Cardiac muscle cell (in vitro differentiated cells and primary cell): ENCODE results near the gene MEGF6. TPM values are rescaled to one million over a fixed set of nuclear protein-coding genes. Genes with fewer than 3 reads are reported as not detected.

Experiments used
- DNase-seq, 2 donors: peaks; one replicate each; pipeline versions ENCODE4 v3.0.0 to v3.0.0-alpha.2; 2010 to 2017; ENCODE audit warnings: low read depth in 1 of 2, low spot score in 1 of 2
- H3K27ac ChIP-seq: fragments of 200-600 bp; sonication (generic); 2 replicates; pipeline ENCODE4 v1.5.1; 2016
- H3K27me3 ChIP-seq: fragments of 200-600 bp; sonication (generic); 2 replicates; pipeline ENCODE4 v1.6.0; 2016; ENCODE audit warnings: control low read depth
- H3K36me3 ChIP-seq: fragments of 200-600 bp; sonication (generic); 2 replicates; pipeline ENCODE4 v1.5.1; 2016; ENCODE audit warnings: control low read depth
- H3K4me1 ChIP-seq: fragments of 200-600 bp; sonication (generic); 2 replicates; pipeline ENCODE4 v1.8.1; 2017; ENCODE audit warnings: low read depth, mild to moderate bottlenecking, mixed run types
- H3K4me3 ChIP-seq: fragments of 200-600 bp; sonication (generic); 2 replicates; pipeline ENCODE4 v1.5.1; 2016; ENCODE audit warnings: mild to moderate bottlenecking
- H3K9me3 ChIP-seq: fragments of 200-600 bp; sonication (generic); 2 replicates; pipeline ENCODE4 v1.5.1; 2017; ENCODE audit warnings: low read depth, mild to moderate bottlenecking, control low read depth
- polyA plus RNA-seq: library from polyadenylated mRNA; unstranded; fragments of >200 nt; fragmentation: Nextera tagmentation; extraction: Ambion mirVana; gene quantifications from 2 replicates; pipeline ENCODE4 v1.2.1, GENCODE V29; 2016
- total RNA-seq: library from RNA; depleted of rRNA; stranded (reverse); fragments of >200 nt; gene quantifications from 2 replicates; pipeline ENCODE4 v1.2.3, GENCODE V29; 2016
- TF ChIP-seq, protein P1 (sequence below): IDR thresholded peaks from 2 replicates; pipeline ENCODE4 v1.5.1; 2012; ENCODE audit warnings: low read depth, mild to moderate bottlenecking, low read length

The MEGF6 gene
- total and polyA plus RNA-seq, 2 experiments from 2014 or later, result 11.1 to 31.7 TPM

DNA sequence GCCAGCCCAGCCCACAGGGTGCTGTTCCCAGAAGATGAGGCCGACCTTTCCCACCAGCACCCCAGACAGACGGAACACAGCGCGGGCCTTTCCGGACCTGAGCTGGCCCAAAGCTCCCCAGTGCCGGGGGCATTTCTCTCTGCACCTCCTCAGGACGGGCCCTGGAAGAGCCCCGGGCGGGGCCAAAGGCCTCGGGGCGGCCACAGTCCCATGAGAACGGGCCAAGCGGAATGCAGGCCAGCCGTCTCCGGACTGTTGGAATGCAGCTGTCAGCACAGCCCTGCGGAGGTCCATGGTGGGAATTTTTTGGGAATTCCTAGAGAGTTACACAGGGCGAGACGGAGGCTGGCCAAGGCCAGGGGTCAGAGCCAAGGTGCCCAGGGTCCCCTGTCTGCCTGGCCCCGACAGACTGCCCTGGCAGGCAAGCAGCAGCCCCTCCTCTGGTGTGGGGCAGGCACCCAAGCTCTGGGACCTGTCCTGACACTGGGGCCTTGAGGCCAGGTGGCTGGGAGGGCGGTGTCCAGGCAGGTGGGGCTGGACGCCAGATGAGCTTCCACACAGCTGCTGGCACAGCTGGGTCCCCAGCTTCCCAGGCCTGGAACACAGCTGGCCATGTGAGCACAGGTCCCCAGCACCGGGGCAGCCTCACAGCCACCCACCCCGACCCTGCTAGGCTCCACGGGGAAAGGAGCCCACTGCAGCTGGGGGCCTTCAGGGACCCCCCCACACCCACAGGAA lies 63.0 kb downstream of the MEGF6 start:
- Histone ChIP-seq H3K27ac (no peak overlapping the region), H3K36me3 (no peaks in the 10 kb centered on the region)

DNA sequence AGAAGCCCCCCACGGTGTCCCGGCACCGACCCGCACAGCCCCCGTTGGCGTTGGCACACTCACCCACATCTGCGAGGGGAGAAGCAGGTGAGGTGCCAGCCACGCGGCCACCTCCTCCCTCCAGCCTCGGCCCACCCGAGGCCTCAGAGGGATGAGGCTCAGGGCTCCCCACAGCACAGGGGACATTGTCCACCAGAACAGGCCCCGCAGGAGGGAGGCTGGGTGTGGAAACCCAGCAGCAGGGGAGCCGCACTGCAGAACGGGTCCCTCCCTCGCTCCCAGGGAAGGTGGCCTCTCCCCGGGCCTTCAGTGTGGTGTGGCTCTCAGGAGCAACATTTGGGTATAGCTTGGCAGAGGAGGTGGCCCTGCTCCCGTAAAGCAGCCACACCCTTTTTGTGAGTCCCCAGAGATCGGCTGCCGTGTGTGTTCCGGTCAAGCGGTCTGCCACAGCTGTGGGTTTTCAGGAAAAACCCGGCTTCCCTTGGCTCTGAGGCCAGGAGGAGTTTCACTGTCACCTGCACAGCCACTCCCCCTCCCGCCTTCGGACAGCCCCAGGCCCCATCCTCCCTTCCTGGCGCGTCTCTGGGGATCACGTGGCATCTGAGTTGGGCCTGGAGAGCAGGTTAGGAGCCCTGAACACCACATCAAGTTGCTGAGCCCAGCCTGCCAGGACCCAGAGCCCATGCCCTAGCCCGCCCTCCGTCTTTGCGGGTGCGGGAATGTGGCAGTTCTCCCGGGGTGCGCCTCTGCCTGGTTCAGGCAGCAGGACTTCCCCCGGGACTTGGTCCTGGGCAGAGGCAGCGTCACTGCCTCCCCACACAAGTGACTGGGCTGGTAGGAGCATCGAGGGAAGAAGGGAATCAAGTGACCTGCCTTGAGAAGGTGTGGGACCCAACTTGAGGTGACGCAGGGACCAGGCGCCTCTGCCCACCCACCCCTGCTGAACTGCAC lies 64.0 kb downstream of the MEGF6 start:
- TF ChIP-seq, protein P1, sequence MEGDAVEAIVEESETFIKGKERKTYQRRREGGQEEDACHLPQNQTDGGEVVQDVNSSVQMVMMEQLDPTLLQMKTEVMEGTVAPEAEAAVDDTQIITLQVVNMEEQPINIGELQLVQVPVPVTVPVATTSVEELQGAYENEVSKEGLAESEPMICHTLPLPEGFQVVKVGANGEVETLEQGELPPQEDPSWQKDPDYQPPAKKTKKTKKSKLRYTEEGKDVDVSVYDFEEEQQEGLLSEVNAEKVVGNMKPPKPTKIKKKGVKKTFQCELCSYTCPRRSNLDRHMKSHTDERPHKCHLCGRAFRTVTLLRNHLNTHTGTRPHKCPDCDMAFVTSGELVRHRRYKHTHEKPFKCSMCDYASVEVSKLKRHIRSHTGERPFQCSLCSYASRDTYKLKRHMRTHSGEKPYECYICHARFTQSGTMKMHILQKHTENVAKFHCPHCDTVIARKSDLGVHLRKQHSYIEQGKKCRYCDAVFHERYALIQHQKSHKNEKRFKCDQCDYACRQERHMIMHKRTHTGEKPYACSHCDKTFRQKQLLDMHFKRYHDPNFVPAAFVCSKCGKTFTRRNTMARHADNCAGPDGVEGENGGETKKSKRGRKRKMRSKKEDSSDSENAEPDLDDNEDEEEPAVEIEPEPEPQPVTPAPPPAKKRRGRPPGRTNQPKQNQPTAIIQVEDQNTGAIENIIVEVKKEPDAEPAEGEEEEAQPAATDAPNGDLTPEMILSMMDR, result no peak
- H3K4me3 ChIP-seq, result no peak overlapping the region
- DNase-seq, result no peak
- H3K4me1 ChIP-seq, result peaks cover 9% of the 10 kb centered on the region
- no peak overlapping the region for H3K27ac ChIP-seq
- H3K36me3 ChIP-seq, result no peaks in the 10 kb centered on the region
- H3K27me3 ChIP-seq, result no peaks in the 10 kb centered on the region
- H3K9me3 ChIP-seq, result no peaks in the 10 kb centered on the region

More for the DNA sequence above, 63.0 kb downstream of the MEGF6 start:
- peak; percentile 45 to 74 for DNase-seq
- TF ChIP-seq, protein P1, result no peak
- Histone ChIP-seq H3K4me3 (no peak overlapping the region), H3K27me3 (no peaks in the 10 kb centered on the region), H3K9me3 (no peaks in the 10 kb centered on the region), H3K4me1 (peaks cover 9% of the 10 kb centered on the region)

GRCh38 chr1:3546048-3546384 lies 65.3 kb downstream of the MEGF6 start:
- no peak for DNase-seq
- Histone ChIP-seq H3K9me3 (no peaks in the 10 kb centered on the region), H3K36me3 (no peaks in the 10 kb centered on the region), H3K4me1 (peaks cover 9% of the 10 kb centered on the region), H3K27me3 (no peaks in the 10 kb centered on the region), H3K4me3 (no peak overlapping the region), H3K27ac (no peak overlapping the region)
- TF ChIP-seq, protein P1, result no peak

- no peaks in the 10 kb centered on the region for H3K36me3 ChIP-seq
- no peak overlapping the region for H3K27ac ChIP-seq
- DNase-seq, result peak; percentile 9 to 25
- H3K9me3 ChIP-seq, result no peaks in the 10 kb centered on the region
- H3K4me1 ChIP-seq, result peaks cover 9% of the 10 kb centered on the region
- no peaks in the 10 kb centered on the region for H3K27me3 ChIP-seq
- H3K4me3 ChIP-seq, result no peak overlapping the region
- TF ChIP-seq, protein P1, result no peak
These were observed 65.8 kb downstream of the MEGF6 start for GRCh38 chr1:3545363-3546047.
